Retinal pigment epithelial cell (primary cell): ENCODE data around the gene AMER2.

Experiments
- DNase-seq: peaks from one replicate; pipeline ENCODE4 v3.0.0-alpha.2; 2010; ENCODE audit warnings: low read depth
- H3K4me3 ChIP-seq: 2 replicates; pipeline ENCODE4 v1.5.1; 2011; ENCODE audit warnings: mild to moderate bottlenecking, low read length, control low read depth, moderate library complexity
- TF ChIP-seq, protein P1 (sequence below): conservative IDR thresholded peaks from 2 replicates; pipeline ENCODE4 v1.5.1; 2011; ENCODE audit warnings: low read depth, low read length, control low read depth, inconsistent platforms

The AMER2 gene

DNA sequence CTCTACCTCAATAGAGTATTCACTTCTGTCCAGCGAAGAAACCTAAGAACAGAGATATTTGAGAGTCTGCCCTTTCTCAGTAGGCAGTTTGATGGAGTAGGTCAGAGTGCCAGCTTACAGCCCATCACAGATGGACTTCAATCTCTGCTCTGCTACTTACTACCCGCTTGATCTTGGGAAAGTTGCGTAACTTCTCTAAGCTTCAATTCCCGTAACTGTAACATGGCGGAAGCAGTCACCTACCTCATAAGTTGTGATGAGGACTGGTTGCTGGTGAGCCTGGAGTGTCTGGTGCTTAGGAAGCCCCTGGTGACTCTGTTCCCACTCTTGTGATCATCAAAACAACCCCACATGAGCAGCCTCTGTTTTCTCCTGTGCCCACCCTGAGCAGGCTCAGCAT is 31.0 kb downstream of the AMER2 start:
- TF ChIP-seq, protein P1, sequence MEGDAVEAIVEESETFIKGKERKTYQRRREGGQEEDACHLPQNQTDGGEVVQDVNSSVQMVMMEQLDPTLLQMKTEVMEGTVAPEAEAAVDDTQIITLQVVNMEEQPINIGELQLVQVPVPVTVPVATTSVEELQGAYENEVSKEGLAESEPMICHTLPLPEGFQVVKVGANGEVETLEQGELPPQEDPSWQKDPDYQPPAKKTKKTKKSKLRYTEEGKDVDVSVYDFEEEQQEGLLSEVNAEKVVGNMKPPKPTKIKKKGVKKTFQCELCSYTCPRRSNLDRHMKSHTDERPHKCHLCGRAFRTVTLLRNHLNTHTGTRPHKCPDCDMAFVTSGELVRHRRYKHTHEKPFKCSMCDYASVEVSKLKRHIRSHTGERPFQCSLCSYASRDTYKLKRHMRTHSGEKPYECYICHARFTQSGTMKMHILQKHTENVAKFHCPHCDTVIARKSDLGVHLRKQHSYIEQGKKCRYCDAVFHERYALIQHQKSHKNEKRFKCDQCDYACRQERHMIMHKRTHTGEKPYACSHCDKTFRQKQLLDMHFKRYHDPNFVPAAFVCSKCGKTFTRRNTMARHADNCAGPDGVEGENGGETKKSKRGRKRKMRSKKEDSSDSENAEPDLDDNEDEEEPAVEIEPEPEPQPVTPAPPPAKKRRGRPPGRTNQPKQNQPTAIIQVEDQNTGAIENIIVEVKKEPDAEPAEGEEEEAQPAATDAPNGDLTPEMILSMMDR = no peak
- no peak overlapping the region for H3K4me3 ChIP-seq
- no peak for DNase-seq

DNA sequence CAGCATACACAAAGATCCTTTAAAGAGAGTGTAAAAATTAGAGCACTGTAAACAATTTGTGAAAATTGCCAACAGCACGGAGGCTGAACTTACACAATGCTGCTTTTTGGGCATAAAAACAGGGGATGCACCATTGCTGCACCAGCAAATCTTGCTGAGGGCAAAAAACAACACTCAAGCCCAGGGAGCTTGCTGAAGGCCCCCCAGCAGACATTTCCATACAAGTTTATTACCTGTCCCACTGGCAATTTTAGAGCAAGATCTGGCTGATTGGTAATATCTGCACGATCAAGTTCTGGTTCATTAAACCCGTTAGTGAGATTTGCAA is 34.3 kb downstream of the AMER2 start:
- TF ChIP-seq, protein P1 = no peak
- DNase-seq = no peak
- no peak overlapping the region for H3K4me3 ChIP-seq

- DNase-seq = no peak
- H3K4me3 ChIP-seq = no peak overlapping the region
- TF ChIP-seq, protein P1 = no peak
Observed at GRCh38 chr13:25136880-25137787, 35.0 kb downstream of the AMER2 start.

GRCh38 chr13:25135896-25136295 is 36.2 kb downstream of the AMER2 start:
- DNase-seq = no peak
- TF ChIP-seq, protein P1 = no peak
- no peak overlapping the region for H3K4me3 ChIP-seq

DNA sequence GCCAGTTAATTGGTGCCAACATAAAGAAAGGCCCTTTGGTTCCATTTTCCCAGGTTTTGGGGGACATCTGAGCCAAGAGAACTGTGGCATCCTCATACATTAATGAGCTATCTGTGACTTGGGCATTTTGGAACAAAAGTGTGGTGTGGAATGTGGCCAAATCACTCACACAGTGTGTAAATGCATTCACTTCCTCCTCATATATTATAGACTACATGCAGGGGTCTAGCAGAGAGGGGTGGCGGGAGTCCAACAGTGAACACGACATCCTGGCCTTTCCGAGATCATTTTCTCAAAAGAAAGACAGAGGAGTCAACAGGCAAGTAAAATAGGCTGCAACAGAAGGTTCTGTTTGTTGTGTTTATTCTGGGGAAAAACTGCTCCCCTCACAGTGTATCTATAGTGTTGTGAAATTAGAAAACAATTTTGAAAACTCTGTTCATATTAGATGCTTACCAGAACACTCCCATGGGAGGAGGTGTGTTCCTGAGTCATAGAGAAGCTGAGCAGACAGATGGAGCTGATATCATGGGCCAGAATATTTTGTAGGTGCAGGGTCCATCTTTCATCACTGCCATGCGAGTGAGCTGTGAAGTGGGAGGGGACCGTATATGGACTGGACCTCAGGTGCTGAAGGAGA is 39.2 kb downstream of the AMER2 start:
- DNase-seq = no peak
- TF ChIP-seq, protein P1 = no peak
- H3K4me3 ChIP-seq = no peak overlapping the region

DNA sequence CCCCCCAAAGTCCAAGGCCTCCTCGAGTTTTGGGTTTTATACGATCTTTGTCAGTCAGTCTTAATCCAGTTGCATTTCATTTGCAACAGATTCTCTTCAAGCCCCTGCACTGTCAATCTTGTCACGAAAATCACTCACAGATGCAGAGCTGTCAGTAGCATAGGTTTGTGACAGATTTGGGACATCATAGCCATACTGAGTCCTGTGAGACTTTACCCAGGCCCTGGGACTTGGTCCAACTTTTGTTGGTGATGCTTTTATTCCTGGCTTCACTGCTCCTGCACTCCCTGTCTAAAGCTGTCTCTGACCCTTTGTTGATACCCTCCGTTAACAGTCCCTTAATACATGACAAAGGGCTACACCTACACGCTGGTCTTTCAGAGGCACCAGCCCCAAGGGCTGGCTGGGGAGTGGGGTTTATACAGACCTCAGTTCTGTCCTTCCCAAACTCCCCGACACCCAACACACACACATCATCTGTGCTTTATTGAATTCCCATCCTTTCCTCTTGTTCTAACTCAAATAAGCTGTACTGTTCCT is 40.1 kb downstream of the AMER2 start:
- TF ChIP-seq, protein P1 = no peak
- no peak for DNase-seq
- no peak overlapping the region for H3K4me3 ChIP-seq

DNA sequence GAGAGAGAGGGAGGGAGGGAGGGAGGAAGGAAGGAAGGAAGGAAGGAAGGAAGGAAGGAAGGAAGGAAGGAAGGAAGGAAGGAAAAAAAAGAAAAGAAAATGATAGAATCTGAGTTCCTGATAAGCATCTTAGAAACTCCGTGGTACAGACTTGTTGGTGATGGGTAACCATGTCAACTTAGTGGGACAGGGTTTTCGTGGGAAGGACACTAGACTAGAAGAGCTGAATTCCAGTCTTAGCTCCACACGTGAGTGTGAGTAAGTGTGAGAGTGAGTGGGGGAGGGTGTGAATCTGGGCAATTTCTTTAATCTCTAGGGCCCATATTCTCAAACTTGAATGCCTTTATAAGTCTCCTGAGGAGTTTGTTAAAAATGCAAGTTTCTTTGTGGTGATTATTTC is 41.1 kb downstream of the AMER2 start:
- H3K4me3 ChIP-seq = no peak overlapping the region
- DNase-seq = no peak
- TF ChIP-seq, protein P1 = no peak
